ENCODE data around the gene PYGB.
A peak's percentile ranks its signal among the peaks of the same experiment; 100 is the strongest.
"Not testable (repeated sequence)": the region's sequence is repeated elsewhere in the genome, so short reads cannot be mapped to it uniquely, and the experiment has no call there.

The PYGB gene

DNA sequence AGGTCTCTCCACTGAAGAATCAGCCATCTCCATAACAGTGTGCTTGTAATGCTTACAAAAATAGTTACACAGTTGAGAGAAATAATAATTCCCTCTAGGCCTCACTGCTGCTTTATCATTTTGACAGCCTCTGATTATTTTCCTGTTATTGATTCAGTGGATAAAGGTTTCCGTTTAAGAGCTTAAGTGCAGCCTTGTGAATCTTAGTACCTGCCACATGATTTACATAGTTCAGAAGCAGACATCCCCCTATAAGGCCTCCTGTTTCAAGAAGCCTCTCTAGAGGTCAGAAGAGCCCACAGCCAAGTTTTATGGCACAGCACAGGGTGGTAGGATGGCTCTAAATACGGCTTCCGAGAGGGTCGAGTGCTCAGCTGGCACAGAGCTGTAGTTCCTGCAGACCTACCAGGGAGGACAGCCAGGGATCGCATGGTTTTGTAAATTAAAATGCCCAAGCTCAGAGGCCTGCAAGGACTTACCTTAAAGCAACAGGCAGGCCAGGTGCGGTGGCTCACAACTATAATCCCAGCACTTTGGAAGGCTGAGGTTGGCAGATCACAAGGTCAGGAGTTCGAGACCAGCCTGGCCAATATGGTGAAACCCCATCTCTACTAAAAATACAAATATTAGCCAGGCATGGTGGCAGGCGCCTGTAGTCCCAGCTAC, 17.6 kb upstream of the PYGB start:
- DNase-seq (ENCODE audit: low read depth, low spot score), result no peak

DNA sequence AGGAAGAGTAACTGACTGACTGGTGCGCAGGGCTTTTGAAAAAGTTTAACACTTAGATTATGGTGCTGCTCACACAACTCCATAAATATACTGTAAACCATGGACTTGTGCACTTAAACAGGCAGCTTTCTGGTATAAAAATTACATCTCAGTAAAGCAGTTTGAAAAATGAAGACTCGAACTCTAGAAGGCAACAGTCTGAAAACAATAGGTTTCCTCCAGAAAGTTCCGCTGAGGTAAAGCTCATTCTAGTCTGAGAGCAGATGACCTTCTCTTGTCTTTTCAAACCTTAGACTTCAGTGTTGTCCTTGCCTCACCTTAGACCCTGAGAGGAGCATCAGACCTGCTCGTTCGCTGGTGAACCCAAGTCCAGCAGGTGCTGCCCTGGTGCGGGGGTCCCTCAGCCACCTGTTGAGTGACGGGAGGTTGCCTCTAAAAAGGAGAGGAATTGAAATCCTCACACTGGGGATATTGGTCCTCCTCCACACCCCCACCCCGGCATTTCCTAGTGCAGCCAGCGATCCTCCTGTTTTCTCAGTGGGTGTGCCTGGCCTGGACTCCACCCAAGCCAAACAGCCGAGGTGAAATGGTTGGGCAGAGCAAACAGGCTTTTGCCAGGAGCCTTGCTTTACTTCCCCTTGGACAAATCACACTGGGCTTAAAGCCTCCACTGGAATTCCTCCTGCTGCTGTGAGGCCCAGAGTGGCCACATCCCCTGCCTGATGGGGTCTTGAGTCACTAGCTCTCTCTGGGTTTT, 14.7 kb upstream of the PYGB start:
- DNase-seq (ENCODE audit: low read depth, low spot score), result peak; percentile 85

DNA sequence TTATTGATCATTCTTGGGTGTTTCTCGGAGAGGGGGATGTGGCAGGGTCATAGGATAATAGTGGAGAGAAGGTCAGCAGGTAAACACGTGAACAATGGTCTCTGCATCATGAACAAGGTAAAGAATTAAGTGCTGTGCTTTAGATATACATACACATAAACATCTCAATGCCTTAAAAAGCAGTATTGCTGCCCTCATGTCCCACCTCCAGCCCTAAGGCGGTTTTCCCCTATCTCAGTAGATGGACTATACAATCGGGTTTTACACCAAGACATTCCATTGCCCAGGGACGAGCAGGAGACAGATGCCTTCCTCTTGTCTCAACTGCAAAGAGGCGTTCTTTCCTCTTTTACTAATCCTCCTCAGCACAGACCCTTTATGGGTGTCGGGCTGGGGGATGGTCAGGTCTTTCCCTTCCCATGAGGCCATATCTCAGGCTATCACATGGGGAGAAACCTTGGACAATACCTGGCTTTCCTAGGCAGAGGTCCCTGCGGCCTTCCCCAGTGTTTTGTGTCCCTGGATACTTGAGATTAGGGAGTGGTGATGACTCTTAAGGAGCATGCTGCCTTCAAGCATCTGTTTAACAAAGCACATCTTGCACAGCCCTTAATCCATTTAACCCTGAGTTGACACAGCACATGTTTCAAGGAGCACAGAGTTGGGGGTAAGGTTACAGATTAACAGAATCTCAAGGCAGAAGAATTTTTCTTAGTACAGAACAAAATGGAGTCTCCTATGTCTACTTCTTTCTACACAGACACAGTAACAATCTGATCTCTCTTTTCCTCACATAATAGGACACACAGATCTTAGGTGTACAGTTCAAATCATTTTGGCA, 13.7 kb upstream of the PYGB start:
- not testable (repeated sequence) for DNase-seq (ENCODE audit: low read depth, low spot score)

GRCh38 chr20:25236450-25237304, 11.2 kb upstream of the PYGB start:
- no peak for DNase-seq (ENCODE audit: low read depth, low spot score)

- DNase-seq (ENCODE audit: low read depth, low spot score), result peak; percentile 95
Observed at GRCh38 chr20:25237610-25238318, 10.1 kb upstream of the PYGB start.

DNA sequence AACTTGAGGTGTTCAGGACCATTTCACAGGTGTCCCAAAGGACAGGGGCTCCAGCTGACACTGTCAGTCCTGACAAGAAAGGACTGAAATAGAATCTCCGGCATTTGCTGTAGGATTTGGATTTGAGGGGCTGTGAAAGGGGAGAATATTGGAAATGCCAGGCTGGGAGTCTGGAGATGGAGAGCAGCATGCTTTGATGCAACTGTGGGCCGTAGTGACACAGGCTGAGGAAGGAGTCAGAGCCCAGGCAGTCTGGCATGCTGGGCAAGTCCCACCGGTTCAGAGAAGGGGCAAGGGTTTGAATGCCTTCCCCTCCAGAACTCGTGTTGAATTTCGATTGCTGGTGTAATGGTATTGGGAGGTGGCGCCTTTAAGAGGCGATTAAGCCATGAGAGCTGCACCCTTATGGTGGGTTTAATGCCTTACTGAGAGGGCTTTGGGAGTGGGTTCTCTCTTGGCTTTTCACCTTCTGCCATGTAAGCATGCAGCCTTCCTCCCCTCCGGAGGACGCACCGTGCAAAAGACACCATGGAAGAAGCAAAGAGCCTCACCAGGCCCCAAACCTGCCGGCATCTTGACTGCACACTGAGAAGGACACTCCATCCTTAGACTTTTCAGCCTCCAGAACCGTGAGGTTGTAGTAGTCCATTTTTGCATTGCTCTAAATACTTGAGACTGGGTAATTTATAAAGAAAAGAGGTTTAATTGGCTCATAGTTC, 9.4 kb upstream of the PYGB start:
- DNase-seq (ENCODE audit: low read depth, low spot score), result no peak

- DNase-seq (ENCODE audit: low read depth, low spot score), result no peak
Observed at GRCh38 chr20:25239387-25240370, 8.2 kb upstream of the PYGB start.

- not testable (repeated sequence) for DNase-seq (ENCODE audit: low read depth, low spot score)
Observed at GRCh38 chr20:25240851-25241658, 6.8 kb upstream of the PYGB start.

DNA sequence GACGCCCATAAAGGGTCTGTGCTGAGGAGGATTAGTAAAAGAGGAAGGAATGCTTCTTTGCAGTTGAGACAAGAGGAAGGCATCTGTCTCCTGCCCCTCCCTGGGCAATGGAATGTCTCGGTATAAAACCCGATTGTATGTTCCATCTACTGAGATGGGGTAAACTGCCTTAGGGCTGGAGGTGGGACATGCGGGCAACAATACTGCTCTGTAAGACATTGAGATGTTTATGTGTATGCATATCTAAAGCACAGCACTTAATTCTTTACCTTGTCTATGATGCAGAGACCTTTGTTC, 6.3 kb upstream of the PYGB start:
- not testable (repeated sequence) for DNase-seq (ENCODE audit: low read depth, low spot score)

DNA sequence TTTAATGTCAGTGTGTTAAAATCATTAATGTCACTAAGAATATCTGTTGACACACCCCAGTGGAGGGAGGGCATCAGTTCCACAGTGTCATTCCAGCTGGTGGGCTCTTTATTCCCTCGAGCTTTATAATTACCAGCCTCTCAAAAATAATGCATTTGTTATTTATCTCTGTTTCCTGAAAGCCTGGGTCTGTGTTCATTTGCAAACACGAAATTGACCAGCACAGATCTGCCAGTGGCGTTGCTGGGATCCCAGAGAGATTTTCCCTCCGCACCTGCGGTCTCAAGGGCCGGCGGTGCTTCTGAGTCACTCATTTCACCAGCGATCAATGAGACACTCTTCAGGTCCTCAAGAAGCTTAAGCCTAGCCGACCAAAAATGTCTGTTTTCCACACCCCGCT, 5.7 kb upstream of the PYGB start:
- DNase-seq (ENCODE audit: low read depth, low spot score), result no peak

- no peak for DNase-seq (ENCODE audit: low read depth, low spot score)
Observed at GRCh38 chr20:25243416-25243979, 4.4 kb upstream of the PYGB start.

DNA sequence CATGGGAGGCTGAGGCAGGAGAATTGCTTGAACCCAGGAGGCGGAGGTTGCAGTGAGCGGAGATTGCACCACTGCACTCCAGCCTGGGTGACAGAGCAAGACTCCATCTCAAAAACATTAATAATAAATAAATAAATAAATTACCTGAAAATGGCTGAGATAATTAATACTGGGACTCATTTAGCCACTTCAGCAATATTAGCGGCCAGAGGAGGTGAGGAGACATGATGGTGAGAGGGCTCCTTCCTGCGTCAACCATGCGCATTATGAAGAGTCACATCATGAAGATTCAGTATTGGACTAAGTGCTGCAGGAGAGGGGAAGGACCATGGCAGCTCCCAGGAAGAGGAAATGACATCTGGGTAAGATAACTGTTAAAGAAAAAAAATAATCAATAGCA, 2.9 kb upstream of the PYGB start:
- DNase-seq (ENCODE audit: low read depth, low spot score), result no peak

GRCh38 chr20:25245461-25245860, 2.4 kb upstream of the PYGB start:
- DNase-seq (ENCODE audit: low read depth, low spot score), result no peak

GRCh38 chr20:25246182-25246999, 1.5 kb upstream of the PYGB start:
- no peak for DNase-seq (ENCODE audit: low read depth, low spot score)

GRCh38 chr20:25247000-25247517, 826 bp upstream of the PYGB start:
- DNase-seq (ENCODE audit: low read depth, low spot score), result no peak

DNA sequence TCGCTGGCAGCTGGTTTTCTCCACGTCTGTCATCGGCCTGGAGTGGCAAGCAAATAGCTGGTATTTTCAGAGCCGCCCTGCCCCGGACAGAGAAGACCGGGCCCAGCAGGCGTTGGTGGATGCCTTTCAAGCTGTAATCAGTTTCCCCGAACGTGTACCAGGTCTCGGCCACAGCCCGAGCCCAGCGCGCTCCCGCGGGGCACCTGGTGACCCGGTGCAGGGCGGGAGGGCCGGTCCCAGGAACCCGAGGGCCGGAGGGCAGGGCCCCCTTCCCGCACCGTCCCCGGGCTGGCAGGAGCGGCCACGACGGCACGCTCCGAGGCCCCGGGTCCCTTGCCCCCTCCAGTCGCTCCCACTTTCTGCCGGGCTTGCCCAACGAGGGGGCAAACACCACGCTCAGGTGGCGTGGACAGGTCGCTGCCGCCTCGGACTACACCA, 348 bp upstream of the PYGB start:
- DNase-seq (ENCODE audit: low read depth, low spot score), result no peak

- no peak for DNase-seq (ENCODE audit: low read depth, low spot score)
Observed at GRCh38 chr20:25248786-25249172, 894 bp downstream of the PYGB start.
